Kidney (tissue), 14 donors: ENCODE results near the gene GCSAM. TPM values are rescaled to one million over a fixed set of nuclear protein-coding genes. Genes with fewer than 3 reads are reported as not detected.

Experiments
- DNase-seq, 5 donors: peaks; one replicate each; pipeline ENCODE4 v3.0.0-alpha.2; 2013 to 2020
- FAIRE-seq: peaks from 2 replicates; lab custom pipeline; 2012; peaks lifted over from hg19 to GRCh38; lab: Jason Lieb, UNC
- H3K27ac ChIP-seq, 2 donors: one replicate each; pipeline ENCODE4 v1.7.0; 2013; ENCODE audit warnings: low read depth in 2 of 2, low read length in 2 of 2, inconsistent platforms in 1 of 2
- H3K27me3 ChIP-seq: one replicate; pipeline ENCODE4 v1.7.1; 2013; ENCODE audit warnings: low read length, inconsistent platforms; ENCODE audit not compliant: control insufficient read depth, insufficient read depth
- H3K36me3 ChIP-seq, 3 donors: one replicate each; pipeline versions ENCODE4 v1.7.0 to v1.7.1; 2013; ENCODE audit warnings: low read length in 3 of 3, control low read depth in 1 of 3, inconsistent platforms in 1 of 3; ENCODE audit not compliant: insufficient read depth in 3 of 3, control insufficient read depth in 2 of 3
- H3K4me1 ChIP-seq, 3 donors: one replicate each; pipeline versions ENCODE4 v1.7.0 to v1.7.1; 2013; ENCODE audit warnings: low read length in 3 of 3, inconsistent platforms in 1 of 3, low read depth in 1 of 3; ENCODE audit not compliant: control insufficient read depth in 2 of 3, insufficient read depth in 2 of 3
- H3K4me3 ChIP-seq, 3 donors: one replicate each; pipeline versions ENCODE4 v1.7.0 to v1.8.1; 2013; ENCODE audit warnings: low read length in 3 of 3, control low read depth in 1 of 3, inconsistent platforms in 1 of 3
- H3K9ac ChIP-seq, 3 donors: one replicate each; pipeline versions ENCODE4 v1.7.0 to v1.7.1; 2013; ENCODE audit warnings: low read length in 3 of 3, control low read depth in 1 of 3, inconsistent platforms in 1 of 3
- H3K9me3 ChIP-seq, 3 donors: one replicate each; pipeline versions ENCODE4 v1.7.0 to v1.7.1; 2013; ENCODE audit warnings: low read length in 3 of 3, control low read depth in 1 of 3, inconsistent platforms in 1 of 3; ENCODE audit not compliant: control insufficient read depth in 2 of 3, insufficient read depth in 1 of 3
- CTCF ChIP-seq: IDR thresholded peaks from 3 replicates; pipeline ENCODE4 v1.5.1; 2012; ENCODE audit warnings: mild to moderate bottlenecking, moderate library complexity, borderline replicate concordance; ENCODE audit not compliant: insufficient read depth; ENCODE audit errors: extremely low read depth
- intact Hi-C: fragments of 100-400 bp; cut with DNase I; formaldehyde crosslinking; loops from one replicate; pipeline ENCODE4 v1.11.1; 2022
- polyA plus RNA-seq: library from polyadenylated mRNA; stranded (reverse); fragments of 350-450 nt; fragmentation: Illumina TruSeq; extraction: RNeasy Lipid Tissue Mini Kit (QIAGEN cat#74804); gene quantifications from one replicate; pipeline ENCODE4 v1.2.3, GENCODE V29; 2014; ENCODE audit warnings: low read depth, low replicate concordance; ENCODE audit not compliant: insufficient read depth
- total RNA-seq: library from RNA; stranded (reverse); fragmentation: NEBNext Ultra II Directional; extraction: Animal tissue kit (Norgen Biotek cat#: 25700); gene quantifications from one replicate; pipeline ENCODE4 v1.2.1, GENCODE V29; 2021
- donor health status: control.
- donor health status: control.
- donor health status: control.
- donor health status: control.
- donor health status: control.
- donor health status: DM: yes; HTN: yes; CAD: no.
- donor health status: Normal renal cell carcinoma (clear cell type).

Gene GCSAM
- total and polyA plus RNA-seq, 2 donors from 2014 or later = 0.88 TPM; not detected in 1

- Histone ChIP-seq H3K36me3 (no peaks in the 10 kb centered on the region), H3K9me3 (no peaks in the 10 kb centered on the region), H3K27ac (no peak overlapping the region), H3K4me3 (no peak overlapping the region), H3K4me1 (peaks cover 0 to 3% (median 0%) of the 10 kb centered on the region in 3 donors), H3K27me3 (no peaks in the 10 kb centered on the region), H3K9ac (no peak overlapping the region)
- no peak for TF ChIP-seq CTCF
- DNase-seq (no peak), FAIRE-seq (no peak)
- intact Hi-C loops = no loop called here
Observed at GRCh38 chr3:112138219-112138969, 5.3 kb upstream of the GCSAM start.

- no peak for TF ChIP-seq CTCF
- Histone ChIP-seq H3K9me3 (no peaks in the 10 kb centered on the region), H3K9ac (no peak overlapping the region), H3K27ac (no peak overlapping the region), H3K4me1 (peaks cover 0 to 3% (median 0%) of the 10 kb centered on the region in 3 donors), H3K27me3 (no peaks in the 10 kb centered on the region), H3K36me3 (no peaks in the 10 kb centered on the region), H3K4me3 (no peak overlapping the region)
- FAIRE-seq (no peak), DNase-seq (no peak)
- intact Hi-C loops = no loop called here
Observed at GRCh38 chr3:112137781-112138180, 4.7 kb upstream of the GCSAM start.

- peak; percentile 6 for FAIRE-seq
- H3K4me1 ChIP-seq = peaks cover 0 to 3% (median 0%) of the 10 kb centered on the region in 3 donors
- intact Hi-C loops = no loop called here
Observed at GRCh38 chr3:112136959-112137693, 4.1 kb upstream of the GCSAM start.

More at GRCh38 chr3:112136959-112137693, 4.1 kb upstream of the GCSAM start:
- Histone ChIP-seq H3K36me3 (no peaks in the 10 kb centered on the region), H3K4me3 (no peak overlapping the region), H3K9me3 (no peaks in the 10 kb centered on the region), H3K27me3 (no peaks in the 10 kb centered on the region), H3K27ac (no peak overlapping the region), H3K9ac (no peak overlapping the region)
- TF ChIP-seq CTCF = peak; percentile 41
- DNase-seq = peak in 3 of 5 donors; percentile 57 to 88 (median 87)
